HG03460 (cell line): Measurements from ENCODE around the gene CNTN5.
"Not testable (repeated sequence)": the region's sequence is repeated elsewhere in the genome, so short reads cannot be mapped to it uniquely, and the experiment has no call there.

Source experiments
- ATAC-seq: cut with Tn5 transposase; IDR thresholded peaks from one replicate; pipeline ENCODE4 v1.9.1; 2021; ENCODE audit not compliant: unreplicated experiment

Gene CNTN5

DNA sequence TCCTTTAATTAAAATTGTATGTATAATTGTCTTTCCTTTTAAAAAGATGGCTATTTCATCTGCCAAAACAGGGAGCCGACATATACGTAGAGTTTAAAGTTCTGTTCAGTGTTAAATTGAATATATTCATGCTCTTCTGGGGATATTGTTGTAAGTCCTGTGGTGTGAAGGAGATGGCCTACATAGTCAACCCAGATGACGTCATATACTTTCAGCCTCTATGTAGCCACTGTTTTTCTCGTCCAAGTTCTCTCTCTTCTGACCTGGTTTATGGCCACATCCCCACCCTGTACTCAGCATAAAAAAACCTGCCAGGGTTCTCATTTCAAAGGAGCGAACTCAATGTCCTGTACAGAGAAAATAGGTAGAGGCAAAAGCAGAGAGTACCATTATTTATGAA is 1156.9 kb downstream of the CNTN5 start:
- ATAC-seq: no peak

GRCh38 chr11:100182350-100182749 is 1161.6 kb downstream of the CNTN5 start:
- ATAC-seq: no peak

GRCh38 chr11:100182927-100183326 is 1162.2 kb downstream of the CNTN5 start:
- ATAC-seq: no peak

- no peak for ATAC-seq
Observed at GRCh38 chr11:100185588-100185987, 1164.8 kb downstream of the CNTN5 start.

DNA sequence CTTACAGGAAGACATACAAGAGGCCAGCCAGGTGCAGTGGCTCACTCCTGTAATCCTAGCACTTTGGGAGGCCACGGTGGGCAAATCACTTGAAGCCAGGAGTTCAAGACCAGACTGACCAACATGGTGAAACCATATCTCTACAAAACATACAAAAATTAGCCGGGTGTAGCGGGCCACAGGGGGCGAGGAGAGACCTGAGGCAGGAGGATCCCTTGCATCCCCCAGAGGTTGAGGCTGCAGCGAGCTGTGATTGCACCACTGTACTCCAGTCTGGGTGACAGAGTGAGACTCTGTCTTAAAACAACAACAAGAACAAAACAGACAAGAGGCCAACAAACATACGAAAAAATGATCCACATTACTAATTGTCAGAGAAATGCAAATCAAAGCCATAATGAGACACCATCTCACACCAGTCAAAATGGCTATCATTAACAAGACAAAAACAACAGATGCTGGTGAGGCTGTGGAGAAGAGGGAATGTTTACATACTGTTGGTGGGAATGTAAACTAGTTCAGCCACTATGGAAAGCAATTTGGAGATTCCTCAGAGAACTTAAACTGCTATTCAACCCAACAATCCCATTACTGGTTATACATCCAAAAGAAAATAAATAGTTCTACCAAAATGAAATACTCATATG is 1167.5 kb downstream of the CNTN5 start:
- no peak for ATAC-seq

GRCh38 chr11:100190395-100190794 is 1169.6 kb downstream of the CNTN5 start:
- ATAC-seq: no peak

- no peak for ATAC-seq
Observed at GRCh38 chr11:100192181-100192580, 1171.4 kb downstream of the CNTN5 start.

DNA sequence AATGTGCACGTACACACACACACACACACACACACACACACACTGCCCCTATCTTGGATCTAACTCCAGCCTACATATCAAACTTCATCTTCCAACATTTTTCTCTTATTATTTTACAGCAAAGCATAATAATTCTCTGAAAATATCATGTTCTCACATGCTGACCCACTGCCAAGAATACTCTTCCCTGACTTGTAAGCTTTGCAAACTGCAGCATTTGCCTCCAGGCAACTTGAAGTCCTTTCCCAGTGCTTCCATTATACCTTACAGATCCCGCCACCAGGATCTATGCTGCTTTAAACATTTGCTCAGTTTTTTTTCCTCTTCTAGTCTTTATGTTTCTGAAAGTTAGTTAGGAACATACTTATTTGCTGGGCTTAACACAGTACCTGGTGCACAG is 1183.0 kb downstream of the CNTN5 start:
- no peak for ATAC-seq

- no peak for ATAC-seq
Observed at GRCh38 chr11:100205926-100206325, 1185.2 kb downstream of the CNTN5 start.

DNA sequence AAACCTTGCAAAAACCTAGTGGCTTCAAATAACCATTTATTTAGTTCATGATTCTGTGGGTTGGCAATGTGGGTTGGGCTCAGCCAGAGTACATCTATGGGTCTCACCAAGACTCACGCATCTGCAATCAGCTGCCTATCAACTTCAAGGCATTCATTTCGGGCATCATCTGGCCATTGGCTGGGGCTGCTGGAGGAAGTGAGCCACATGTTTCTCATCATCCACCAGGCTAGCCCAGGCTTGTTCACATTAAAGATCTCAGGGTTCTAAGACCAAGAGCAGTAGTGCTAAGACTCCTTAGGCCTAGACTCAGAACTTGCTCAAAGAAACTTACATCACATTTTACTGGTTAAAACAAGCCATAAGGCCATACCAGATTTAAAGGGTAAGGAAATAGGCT is 1187.5 kb downstream of the CNTN5 start:
- ATAC-seq: no peak

DNA sequence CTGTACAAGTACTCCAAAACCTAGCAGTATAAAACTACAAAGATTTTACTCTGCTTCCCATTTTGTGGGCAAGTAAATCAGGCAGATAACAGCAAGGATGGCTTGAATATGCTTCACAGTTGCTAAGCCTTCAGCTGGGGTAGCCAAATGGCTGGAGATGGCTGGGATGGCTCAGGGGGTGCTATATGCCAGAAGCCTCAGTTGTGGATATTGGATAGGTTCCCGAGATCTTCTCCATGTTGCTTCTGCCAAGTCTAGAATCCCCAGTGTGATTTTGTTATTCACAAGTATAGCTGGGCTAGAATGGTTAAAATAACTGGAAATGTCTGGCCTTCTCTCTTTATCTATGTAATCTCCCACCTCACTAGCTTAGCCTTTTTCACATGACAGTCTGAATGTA is 1194.0 kb downstream of the CNTN5 start:
- no peak for ATAC-seq

- no peak for ATAC-seq
Observed at GRCh38 chr11:100220801-100221200, 1200.1 kb downstream of the CNTN5 start.

GRCh38 chr11:100221791-100222190 is 1201.0 kb downstream of the CNTN5 start:
- ATAC-seq: no peak

GRCh38 chr11:100224541-100225034 is 1203.8 kb downstream of the CNTN5 start:
- ATAC-seq: no peak

GRCh38 chr11:100229086-100229485 is 1208.3 kb downstream of the CNTN5 start:
- no peak for ATAC-seq

- ATAC-seq: no peak
Observed at GRCh38 chr11:100232006-100232405, 1211.3 kb downstream of the CNTN5 start.

DNA sequence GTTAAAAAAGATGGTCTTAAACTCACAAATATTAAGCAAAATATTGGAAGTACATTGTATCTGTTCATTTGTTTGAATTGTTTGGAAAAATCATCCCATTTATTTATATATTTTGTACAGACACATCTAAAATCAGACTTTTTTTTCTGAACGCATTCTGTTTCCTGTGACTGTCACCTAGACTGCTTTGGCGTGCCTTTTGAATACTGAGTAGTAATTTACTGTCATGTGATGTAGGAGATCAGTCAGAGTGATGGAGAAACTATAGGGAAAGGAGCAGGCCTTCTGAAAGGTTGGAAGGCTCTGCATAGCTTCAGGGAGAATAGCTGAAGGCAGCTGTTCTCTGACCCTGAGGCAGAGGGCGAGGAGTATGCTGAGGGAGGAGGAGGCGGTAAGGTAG is 1214.3 kb downstream of the CNTN5 start:
- no peak for ATAC-seq

DNA sequence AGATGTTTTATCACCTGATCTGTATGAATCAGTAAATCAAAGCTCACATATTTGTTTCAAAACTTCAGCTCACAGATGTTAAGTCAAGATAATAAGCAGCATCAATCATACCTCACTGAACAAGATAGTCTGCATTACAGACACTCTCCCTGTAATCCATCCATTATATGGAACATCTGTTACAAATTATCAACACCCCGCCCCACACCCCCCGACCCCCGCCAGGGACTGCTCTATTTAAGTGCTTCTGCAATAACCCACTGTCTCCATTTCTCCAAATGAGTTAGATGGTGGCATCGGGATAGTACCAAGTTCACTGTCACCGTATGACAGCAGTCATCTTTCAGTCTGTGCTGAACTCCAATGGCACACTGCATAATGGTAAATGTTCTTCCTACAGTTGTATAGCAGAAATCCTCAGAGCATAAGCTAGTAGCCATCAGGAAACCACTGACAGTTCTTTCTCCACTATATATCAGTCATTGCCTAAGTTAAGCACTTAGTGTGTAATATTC is 1219.3 kb downstream of the CNTN5 start:
- ATAC-seq: no peak

DNA sequence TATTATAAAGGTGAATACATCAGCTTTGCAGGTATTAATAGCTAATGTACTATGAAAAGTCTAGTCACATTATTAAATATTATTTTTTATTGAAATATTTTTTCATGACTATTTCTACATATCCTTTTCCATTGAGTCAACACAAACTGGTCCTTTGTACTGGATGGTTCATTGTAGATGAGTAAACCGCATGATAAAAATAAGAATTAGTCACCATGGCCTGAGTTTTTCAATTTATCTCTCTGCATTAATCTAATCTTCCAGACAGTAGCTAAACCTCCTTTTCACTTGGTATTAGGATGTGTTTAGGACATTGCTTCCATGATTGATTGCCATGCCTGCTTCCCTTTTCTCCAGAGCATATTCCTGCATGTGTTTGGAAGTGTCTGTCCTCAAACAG is 1227.0 kb downstream of the CNTN5 start:
- ATAC-seq: no peak

DNA sequence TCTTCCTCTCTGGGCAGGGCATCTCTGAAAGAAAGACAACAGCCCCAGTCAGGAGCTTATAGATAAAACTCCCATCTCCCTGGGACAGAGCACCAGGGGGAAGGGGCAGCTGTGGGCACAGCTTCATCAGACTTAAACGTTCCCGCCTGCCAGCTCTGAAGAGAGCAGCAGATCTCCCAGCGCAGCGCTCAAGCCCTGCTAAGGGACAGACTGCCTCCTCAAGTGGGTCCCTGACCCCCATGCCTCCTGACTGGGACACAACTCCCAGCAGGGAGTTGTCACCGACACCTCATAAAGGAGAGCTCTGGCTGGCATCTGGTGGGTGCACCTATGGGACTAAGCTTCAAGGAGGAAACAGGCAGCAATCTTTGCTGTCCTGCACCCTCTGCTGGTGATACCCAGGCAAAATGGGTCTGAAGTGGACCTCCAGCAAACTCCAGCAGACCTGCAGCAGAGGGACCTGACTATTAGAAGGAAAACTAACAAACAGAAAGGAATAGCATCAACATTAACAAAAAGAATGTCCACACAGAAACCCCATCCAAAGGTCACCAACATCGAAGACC is 1236.6 kb downstream of the CNTN5 start:
- not testable (repeated sequence) for ATAC-seq

DNA sequence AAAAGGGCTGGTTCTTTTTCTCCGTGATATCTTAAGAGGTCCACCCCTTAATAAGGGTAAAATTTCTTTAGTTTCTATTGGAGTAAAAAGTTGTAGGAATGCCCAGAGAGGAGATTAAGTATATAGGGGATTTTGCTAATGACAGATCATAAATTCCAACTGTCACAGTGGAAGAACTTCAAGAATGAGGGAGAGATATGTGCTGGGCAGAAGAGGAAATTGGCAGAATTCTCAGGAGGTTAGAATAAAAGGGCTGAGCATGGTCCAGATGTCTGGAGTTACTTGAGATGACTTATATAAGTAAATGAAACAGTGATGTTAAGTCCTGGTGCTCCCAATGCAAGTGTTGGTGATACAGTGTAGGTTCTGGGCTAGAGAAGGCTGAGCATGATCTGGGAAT is 1248.8 kb downstream of the CNTN5 start:
- no peak for ATAC-seq

DNA sequence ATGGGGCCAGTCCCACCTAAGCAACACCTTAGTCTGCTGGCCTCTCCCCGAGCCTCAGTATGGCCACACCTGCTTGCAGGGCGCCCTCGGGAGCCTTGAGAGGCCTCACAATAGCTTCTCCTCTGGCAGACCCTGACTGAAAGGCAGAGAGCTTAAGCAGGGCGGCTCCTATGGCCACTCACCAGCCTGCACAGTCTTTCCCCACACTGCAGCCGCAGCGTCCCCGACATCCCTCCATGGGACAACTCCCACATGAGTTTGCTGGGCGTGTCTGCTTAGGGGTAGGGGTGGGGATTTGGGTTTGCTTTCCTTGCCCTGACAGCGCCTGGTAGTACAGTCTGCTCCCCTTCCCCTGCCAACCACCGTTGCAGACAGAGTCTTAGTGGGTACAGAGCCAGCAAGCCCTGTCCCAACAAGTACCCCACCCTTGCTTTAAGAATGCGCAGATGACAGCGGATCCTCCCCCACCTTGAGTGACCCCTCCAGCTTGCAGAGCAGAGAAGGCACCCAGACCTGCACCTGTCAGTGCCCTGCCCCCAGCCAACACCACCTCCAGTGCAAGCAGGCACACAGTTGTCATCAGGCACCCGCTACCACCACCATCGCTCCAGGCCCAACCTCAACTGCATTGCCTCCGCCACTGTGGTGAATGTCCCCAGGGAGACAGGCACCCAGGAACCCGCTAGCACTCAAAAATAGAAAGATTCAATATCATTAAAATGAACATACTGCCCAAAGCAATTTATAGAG is 1252.5 kb downstream of the CNTN5 start:
- ATAC-seq: no peak
